ENCODE data around the gene LRRC3C. TPM values are rescaled to one million over a fixed set of nuclear protein-coding genes. Genes with fewer than 3 reads are reported as not detected.
"Not testable (repeated sequence)": the region's sequence is repeated elsewhere in the genome, so short reads cannot be mapped to it uniquely, and the experiment has no call there.

LRRC3C gene
- total and polyA plus RNA-seq, 11 donors: not detected

- 37 to 50% (median 43%) methylated on average over 3 of the region's 3 CpGs for WGBS, 4 donors
- no peak overlapping the region for H3K4me3 ChIP-seq
- H3K36me3 ChIP-seq: no peaks in the 10 kb centered on the region
- H3K27me3 ChIP-seq: peaks cover 0 to 13% (median 0%) of the 10 kb centered on the region in 9 donors
- H3K4me1 ChIP-seq: no peaks in the 10 kb centered on the region
- H3K27ac ChIP-seq: no peak overlapping the region
- TF ChIP-seq POLR2A (IDR thresholded peaks at IDR 0.05): no peak
- TF ChIP-seq CTCF (IDR thresholded peaks at IDR 0.05): no peak
- H3K9me3 ChIP-seq: no peaks in the 10 kb centered on the region
- ATAC-seq (no peak), DNase-seq (no peak)
- intact Hi-C loops (cut with DNase I): no loop called here
Measured at GRCh38 chr17:39894681-39895376, 32.7 kb upstream of the LRRC3C start.

- intact Hi-C loops (cut with DNase I): no loop called here
- Histone ChIP-seq H3K36me3 (no peaks in the 10 kb centered on the region), H3K27me3 (peaks cover 0 to 3% (median 0%) of the 10 kb centered on the region in 9 donors), H3K4me1 (no peaks in the 10 kb centered on the region), H3K9me3 (no peaks in the 10 kb centered on the region), H3K27ac (no peak overlapping the region), H3K4me3 (no peak overlapping the region)
- DNase-seq (no peak), ATAC-seq (no peak)
- WGBS, 4 donors: 93 to 97% (median 94%) methylated on average over 4 of the region's 4 CpGs
- TF ChIP-seq POLR2A (IDR thresholded peaks at IDR 0.05) (no peak), CTCF (IDR thresholded peaks at IDR 0.05) (no peak)
Measured at GRCh38 chr17:39898088-39898487, 29.4 kb upstream of the LRRC3C start.

GRCh38 chr17:39899215-39899614 lies 28.3 kb upstream of the LRRC3C start:
- no peak for ATAC-seq
- DNase-seq: no peak
- H3K36me3 ChIP-seq: peaks cover 0 to 9% (median 0%) of the 10 kb centered on the region in 9 donors
- intact Hi-C loops (cut with DNase I): no loop called here
- H3K9me3 ChIP-seq: no peaks in the 10 kb centered on the region
- no peaks in the 10 kb centered on the region for H3K27me3 ChIP-seq
- H3K4me1 ChIP-seq: peaks cover 0 to 6% (median 0%) of the 10 kb centered on the region in 12 donors
- no peak overlapping the region for H3K27ac ChIP-seq
- TF ChIP-seq POLR2A (IDR thresholded peaks at IDR 0.05): no peak
- TF ChIP-seq CTCF (IDR thresholded peaks at IDR 0.05): no peak
- H3K4me3 ChIP-seq: no peak overlapping the region

- peaks cover 0 to 13% (median 0%) of the 10 kb centered on the region in 9 donors for H3K36me3 ChIP-seq
- H3K27me3 ChIP-seq; DNase-seq; intact Hi-C loops (cut with DNase I); H3K4me1 ChIP-seq; H3K9me3 ChIP-seq; H3K4me3 ChIP-seq; H3K27ac ChIP-seq; ATAC-seq: not testable (repeated sequence)
- 92 to 94% (median 93%) methylated on average over 2 of the region's 2 CpGs for WGBS, 4 donors
Measured at GRCh38 chr17:39902027-39902426, 25.5 kb upstream of the LRRC3C start.
